Endothelial cell of umbilical vein (primary cell): Measurements from ENCODE around the gene TMEM164. TPM values are rescaled to one million over a fixed set of nuclear protein-coding genes. Genes with fewer than 3 reads are reported as not detected.

ENCODE experiments used
- BruUV-seq: library from RNA; stranded (reverse); fragments of 400-500 nt; replicated peaks from 2 replicates; lab custom pipeline; 2021; lab: Mats Ljungman, UMichigan
- CTCF ChIA-PET: fragments of 300-600, 350-600 bp; sonication (Branson Sonifier 250); formaldehyde crosslinking; loops from one replicate; lab custom pipeline; 2021; ENCODE audit warnings: antibody characterized with exemption, inconsistent platforms; lab: Charles Lee
- POLR2A ChIA-PET: fragments of 300-600, 350-600 bp; sonication (Branson Sonifier 250); formaldehyde crosslinking; loops from one replicate; lab custom pipeline; 2021; ENCODE audit warnings: antibody characterized with exemption, inconsistent platforms; lab: Charles Lee
- DNase-seq: peaks from one replicate; pipeline ENCODE4 v3.0.0-alpha.2; 2011; ENCODE audit warnings: low read depth, low spot score
- FAIRE-seq: peaks from 2 replicates; lab custom pipeline; 2011; peaks lifted over from hg19 to GRCh38; lab: Jason Lieb, UNC
- H2AFZ ChIP-seq: 2 replicates; pipeline ENCODE4 v1.6.0; 2012; ENCODE audit warnings: low read depth, low read length, control low read depth, inconsistent platforms
- H3K27ac ChIP-seq: 2 replicates; pipeline ENCODE4 v1.5.1; 2011; ENCODE audit warnings: low read depth, mild to moderate bottlenecking, control low read depth, low read length, moderate library complexity; ENCODE audit not compliant: insufficient read depth
- H3K27me3 ChIP-seq, 2 experiments: 2 replicates each; pipeline versions ENCODE4 v1.6.0 to v1.6.1; 2011; ENCODE audit warnings: low read length in 2 of 2, mixed read lengths in 1 of 2; ENCODE audit not compliant: control insufficient read depth in 2 of 2, insufficient read depth in 2 of 2
- H3K36me3 ChIP-seq, 2 experiments: 2 replicates in 1 of 2; 3 replicates in 1 of 2; pipeline ENCODE4 v1.5.1; 2011; ENCODE audit warnings: low read length in 2 of 2, mild to moderate bottlenecking in 1 of 2, moderate library complexity in 1 of 2; ENCODE audit not compliant: control insufficient read depth in 2 of 2, insufficient read depth in 2 of 2; ENCODE audit errors: extremely low read depth in 1 of 2
- H3K4me1 ChIP-seq: 3 replicates; pipeline ENCODE4 v1.5.1; 2011; ENCODE audit warnings: mild to moderate bottlenecking, low read length; ENCODE audit not compliant: control insufficient read depth, insufficient read depth; ENCODE audit errors: extremely low read depth
- H3K4me2 ChIP-seq: 2 replicates; pipeline ENCODE4 v1.6.1; 2011; ENCODE audit warnings: low read length, control low read depth, mixed read lengths; ENCODE audit not compliant: insufficient read depth
- H3K4me3 ChIP-seq, 3 experiments: fragments of 200-600 bp in 1 of 3; sonication (generic), shearing (Covaris generic) in 1 of 3; replicated peaks in 1 of 3; 2 replicates each; pipeline ENCODE4 v1.5.1; 2011 to 2016; ENCODE audit warnings: control low read depth in 3 of 3, low read length in 3 of 3, mild to moderate bottlenecking in 2 of 3, inconsistent platforms in 1 of 3, low read depth in 1 of 3, moderate library complexity in 1 of 3; ENCODE audit not compliant: insufficient read depth in 1 of 3
- H3K79me2 ChIP-seq: 2 replicates; pipeline ENCODE4 v1.6.0; 2012; ENCODE audit warnings: low read length, inconsistent platforms; ENCODE audit not compliant: control insufficient read depth, insufficient read depth
- H3K9ac ChIP-seq: replicated peaks from 2 replicates; pipeline ENCODE3; 2011; ENCODE audit warnings: low read length, control low read depth; ENCODE audit not compliant: insufficient read depth; ENCODE audit errors: extremely low read depth
- H3K9me1 ChIP-seq: replicated peaks from 3 replicates; pipeline ENCODE4 v1.6.0; 2011; ENCODE audit warnings: mild to moderate bottlenecking, low read length; ENCODE audit not compliant: control insufficient read depth, insufficient read depth; ENCODE audit errors: extremely low read depth
- H3K9me3 ChIP-seq: replicated peaks from 2 replicates; pipeline ENCODE4 v1.5.1; 2012; ENCODE audit warnings: low read length, inconsistent platforms; ENCODE audit not compliant: control insufficient read depth, insufficient read depth
- H4K20me1 ChIP-seq: replicated peaks from 2 replicates; pipeline ENCODE3; 2011; ENCODE audit warnings: mild to moderate bottlenecking, low read length; ENCODE audit not compliant: control insufficient read depth, insufficient read depth; ENCODE audit errors: extremely low read depth
- CTCF ChIP-seq, 2 donors: IDR thresholded peaks; 1 replicate in 1 of 2; 2 replicates in 1 of 2; pipeline ENCODE4 v1.5.1; 2011; ENCODE audit warnings: low read length in 2 of 2, mild to moderate bottlenecking in 2 of 2, moderate library complexity in 2 of 2, control low read depth in 1 of 2, inconsistent platforms in 1 of 2, low read depth in 1 of 2; ENCODE audit not compliant: insufficient read depth in 1 of 2; ENCODE audit errors: extremely low read depth in 1 of 2
- EZH2 ChIP-seq: IDR thresholded peaks from 2 replicates; pipeline ENCODE4 v1.6.1; 2012; ENCODE audit warnings: borderline replicate concordance, low read depth, mild to moderate bottlenecking, moderate library complexity, low read length, inconsistent platforms; ENCODE audit not compliant: severe bottlenecking
- FOS ChIP-seq: IDR thresholded peaks from 2 replicates; pipeline ENCODE4 v1.6.1; 2011; ENCODE audit warnings: mild to moderate bottlenecking, low read length, moderate library complexity, borderline replicate concordance; ENCODE audit not compliant: insufficient read depth
- GATA2 ChIP-seq: IDR thresholded peaks from 2 replicates; pipeline ENCODE4 v1.7.0; 2011; ENCODE audit warnings: low read depth, mild to moderate bottlenecking, moderate library complexity, mixed read lengths, low read length; ENCODE audit not compliant: insufficient read length, insufficient read depth
- JUN ChIP-seq: IDR thresholded peaks from 2 replicates; pipeline ENCODE4 v1.6.1; 2011; ENCODE audit warnings: borderline replicate concordance, low read depth; ENCODE audit not compliant: insufficient read length, insufficient read depth
- MAX ChIP-seq: IDR thresholded peaks from 2 replicates; pipeline ENCODE4 v1.6.1; 2011; ENCODE audit not compliant: insufficient read depth, insufficient read length
- MYC ChIP-seq: IDR thresholded peaks from one replicate; pipeline ENCODE4 v1.6.1; 2011; ENCODE audit warnings: mild to moderate bottlenecking, low read depth, low read length
- POLR2A ChIP-seq: IDR thresholded peaks from 2 replicates; pipeline ENCODE4 v1.6.1; 2012; ENCODE audit warnings: low read depth, mild to moderate bottlenecking, control low read depth, low read length
- POLR2AphosphoS5 ChIP-seq: IDR thresholded peaks from 2 replicates; pipeline ENCODE4 v1.6.1; 2012; ENCODE audit warnings: low read depth, mild to moderate bottlenecking, control low read depth, low read length, moderate library complexity; ENCODE audit not compliant: insufficient read depth
- dilution Hi-C: fragments of 300-500 bp; cut with MboI; formaldehyde crosslinking; loops from one replicate; pipeline ENCODE4 v1.15.0; 2019; ENCODE audit warnings: low sequenced_read_pairs; ENCODE audit not compliant: extremely low pct_ligation_motif_present
- intact Hi-C: fragments of 100-400 bp; cut with micrococcal nuclease; formaldehyde crosslinking; loops from one replicate; pipeline ENCODE4 v1.10.0; 2022
- polyA plus RNA-seq, 4 experiments: library from polyadenylated mRNA; depleted of rRNA in 3 of 4; stranded (reverse) in 3 of 4; unstranded in 1 of 4; fragments of >200 nt; gene quantifications; 2 replicates each; pipeline versions ENCODE4 v1.2.1 to v1.2.3, GENCODE V29; 2011 to 2012; ENCODE audit warnings: missing spikeins in 1 of 4
- total RNA-seq: library from RNA; stranded (reverse); gene quantifications from 2 replicates; pipeline ENCODE4 v1.2.3, GENCODE V29; 2021

Gene TMEM164
- total and polyA plus RNA-seq, 2 donors (not counting 3 experiments of a cell fraction or from before 2014, with no cell fraction given), result 12.8 to 22.2 TPM

- DNase-seq, result no peak
- dilution Hi-C loops (no loop called here), intact Hi-C loops (no loop called here)
- H3K36me3 ChIP-seq, result no peaks in the 10 kb centered on the region
- no peaks in the 10 kb centered on the region for H3K79me2 ChIP-seq
- ChIA-PET POLR2A (no interaction called here), CTCF (no interaction called here)
- H3K27ac ChIP-seq, result no peak overlapping the region
- no TSS peak for BruUV-seq
- H3K9me1 ChIP-seq, result no peaks in the 10 kb centered on the region
- no peak for TF ChIP-seq POLR2A
- TF ChIP-seq POLR2AphosphoS5, result no peak
- no peak for TF ChIP-seq MAX
- TF ChIP-seq EZH2, result no peak
- TF ChIP-seq FOS, result no peak
- no peak for TF ChIP-seq JUN
- no peak for TF ChIP-seq CTCF (IDR thresholded peaks at IDR 0.05; ENCODE audit: extremely low read depth in 1 of 2, insufficient read depth in 1 of 2, low read depth in 1 of 2, low read length in 2 of 2)
- no peak for TF ChIP-seq GATA2
- no peak for TF ChIP-seq MYC
- H3K4me3 ChIP-seq, result no peak overlapping the region
- no peak overlapping the region for H2AFZ ChIP-seq
- H3K9ac ChIP-seq, result no peak overlapping the region
- no peaks in the 10 kb centered on the region for H3K9me3 ChIP-seq
- H3K27me3 ChIP-seq, result no peaks in the 10 kb centered on the region
- H4K20me1 ChIP-seq, result no peaks in the 10 kb centered on the region
- no peak for FAIRE-seq
- H3K4me2 ChIP-seq, result no peak overlapping the region
- H3K4me1 ChIP-seq, result no peaks in the 10 kb centered on the region
Observed at GRCh38 chrX:110042496-110042895, 39.6 kb downstream of the TMEM164 start.
